Measurements from ENCODE around the gene INSIG2.
A peak's percentile ranks its signal among the peaks of the same experiment; 100 is the strongest.

The INSIG2 gene

DNA sequence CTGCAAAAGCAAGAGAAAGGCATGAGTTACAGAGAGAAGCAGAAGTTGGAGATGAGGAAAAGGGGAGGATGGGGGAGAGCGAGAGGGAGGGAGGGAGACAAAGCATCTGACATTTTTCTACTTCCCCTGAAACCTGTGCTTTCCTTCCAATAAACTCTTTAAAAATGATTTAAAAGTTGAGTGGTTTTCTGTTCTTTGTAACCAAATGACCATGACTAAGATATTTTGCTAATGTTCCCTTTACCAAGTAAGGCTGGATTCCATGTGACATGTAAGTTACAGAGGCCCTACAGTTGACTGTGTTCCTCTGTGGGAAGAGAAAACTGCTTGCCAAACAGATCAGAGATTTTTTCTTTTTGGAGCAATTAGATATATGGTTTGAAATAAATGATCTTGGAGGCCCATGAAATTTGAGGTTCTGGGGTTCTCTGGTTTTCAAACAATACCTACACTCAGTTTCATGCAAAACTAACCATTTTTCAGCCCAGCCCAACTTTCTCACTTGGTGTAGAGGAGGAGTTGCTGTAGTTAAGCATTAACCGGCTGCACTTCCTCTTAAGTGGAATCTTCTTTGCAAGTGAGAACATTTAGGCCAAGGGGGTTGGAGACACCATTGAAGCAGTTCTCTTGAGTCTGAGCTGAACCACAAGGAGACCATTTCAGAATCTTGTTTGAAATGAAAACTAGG, 34.5 kb downstream of the INSIG2 start:
- peak; percentile 43 for DNase-seq (ENCODE audit: low spot score)
- in situ Hi-C loops (cut with MboI; ENCODE audit: low pct_unique_long_range_greater_than_20kb, low sequenced_read_pairs, unreplicated experiment) = no loop called here

DNA sequence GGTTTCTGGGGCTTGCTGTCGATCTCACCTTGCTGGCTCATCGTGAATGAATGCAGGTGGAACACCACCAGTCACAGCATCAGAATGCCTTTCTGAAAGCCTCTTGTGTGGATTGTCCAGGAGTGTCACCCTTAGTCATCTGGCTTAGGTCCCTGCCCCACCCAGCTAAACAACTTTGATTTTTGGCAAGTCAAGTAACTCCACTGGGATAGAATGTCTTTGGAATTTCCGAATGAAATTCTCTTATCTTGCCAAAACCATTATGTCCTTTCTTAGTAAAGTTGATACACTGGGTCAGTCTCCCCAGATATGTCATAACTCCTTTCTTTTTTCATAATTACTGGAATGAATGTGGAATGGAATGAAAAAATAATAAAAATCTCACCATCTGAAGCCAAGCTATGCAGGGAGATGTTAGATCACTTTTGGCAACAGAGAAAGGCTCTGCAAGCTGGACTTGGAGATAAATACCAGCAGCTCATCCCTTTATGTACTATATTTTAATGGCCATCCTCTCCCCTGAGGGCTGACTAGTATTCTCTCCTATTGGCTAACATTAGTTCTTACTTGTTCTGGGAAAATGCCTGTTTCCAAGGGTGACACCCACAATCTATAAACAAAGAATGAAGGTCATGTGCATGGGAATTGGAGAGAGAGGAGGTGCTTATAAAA, 35.4 kb downstream of the INSIG2 start:
- in situ Hi-C loops (cut with MboI; ENCODE audit: low pct_unique_long_range_greater_than_20kb, low sequenced_read_pairs, unreplicated experiment) = no loop called here
- TF ChIP-seq, protein P1, sequence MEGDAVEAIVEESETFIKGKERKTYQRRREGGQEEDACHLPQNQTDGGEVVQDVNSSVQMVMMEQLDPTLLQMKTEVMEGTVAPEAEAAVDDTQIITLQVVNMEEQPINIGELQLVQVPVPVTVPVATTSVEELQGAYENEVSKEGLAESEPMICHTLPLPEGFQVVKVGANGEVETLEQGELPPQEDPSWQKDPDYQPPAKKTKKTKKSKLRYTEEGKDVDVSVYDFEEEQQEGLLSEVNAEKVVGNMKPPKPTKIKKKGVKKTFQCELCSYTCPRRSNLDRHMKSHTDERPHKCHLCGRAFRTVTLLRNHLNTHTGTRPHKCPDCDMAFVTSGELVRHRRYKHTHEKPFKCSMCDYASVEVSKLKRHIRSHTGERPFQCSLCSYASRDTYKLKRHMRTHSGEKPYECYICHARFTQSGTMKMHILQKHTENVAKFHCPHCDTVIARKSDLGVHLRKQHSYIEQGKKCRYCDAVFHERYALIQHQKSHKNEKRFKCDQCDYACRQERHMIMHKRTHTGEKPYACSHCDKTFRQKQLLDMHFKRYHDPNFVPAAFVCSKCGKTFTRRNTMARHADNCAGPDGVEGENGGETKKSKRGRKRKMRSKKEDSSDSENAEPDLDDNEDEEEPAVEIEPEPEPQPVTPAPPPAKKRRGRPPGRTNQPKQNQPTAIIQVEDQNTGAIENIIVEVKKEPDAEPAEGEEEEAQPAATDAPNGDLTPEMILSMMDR (IDR thresholded peaks at IDR 0.05; ENCODE audit: extremely low read depth, insufficient read depth, missing control alignments) = no peak
- DNase-seq (ENCODE audit: low spot score) = no peak

More for the DNA sequence above, 34.5 kb downstream of the INSIG2 start:
- TF ChIP-seq, protein P1 (IDR thresholded peaks at IDR 0.05; ENCODE audit: extremely low read depth, insufficient read depth, missing control alignments) = no peak

DNA sequence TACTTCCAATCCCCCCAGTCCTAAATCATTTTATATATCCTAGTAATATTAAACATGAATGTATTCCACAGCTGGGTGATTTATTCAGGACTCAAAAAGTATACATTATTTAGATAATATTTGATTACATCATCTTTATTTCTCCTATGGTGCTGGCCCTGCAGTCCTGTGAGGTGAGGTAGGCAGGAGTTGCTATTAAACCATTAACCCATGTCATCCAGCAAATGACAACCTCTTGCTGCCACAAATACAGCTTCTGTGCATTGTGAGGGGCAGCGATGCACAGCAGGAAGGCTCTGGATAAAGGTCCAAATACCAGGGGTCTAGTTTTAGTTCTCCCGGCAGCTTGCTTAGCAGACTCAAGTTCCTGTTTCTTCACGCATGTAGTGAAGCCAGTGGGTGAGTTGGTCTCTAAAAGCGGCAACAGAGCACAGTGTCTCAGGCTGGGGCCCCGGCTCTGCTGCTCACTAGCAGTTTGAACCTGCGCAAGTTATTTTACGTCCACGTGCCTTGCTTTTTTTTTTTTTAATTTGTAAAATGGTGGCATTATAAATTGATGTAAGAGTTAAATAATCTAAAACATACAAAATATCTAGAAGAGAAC, 36.1 kb downstream of the INSIG2 start:
- no peak for DNase-seq (ENCODE audit: low spot score)
- TF ChIP-seq, protein P1 (IDR thresholded peaks at IDR 0.05; ENCODE audit: extremely low read depth, insufficient read depth, missing control alignments) = no peak
- in situ Hi-C loops (cut with MboI; ENCODE audit: low pct_unique_long_range_greater_than_20kb, low sequenced_read_pairs, unreplicated experiment) = no loop called here

DNA sequence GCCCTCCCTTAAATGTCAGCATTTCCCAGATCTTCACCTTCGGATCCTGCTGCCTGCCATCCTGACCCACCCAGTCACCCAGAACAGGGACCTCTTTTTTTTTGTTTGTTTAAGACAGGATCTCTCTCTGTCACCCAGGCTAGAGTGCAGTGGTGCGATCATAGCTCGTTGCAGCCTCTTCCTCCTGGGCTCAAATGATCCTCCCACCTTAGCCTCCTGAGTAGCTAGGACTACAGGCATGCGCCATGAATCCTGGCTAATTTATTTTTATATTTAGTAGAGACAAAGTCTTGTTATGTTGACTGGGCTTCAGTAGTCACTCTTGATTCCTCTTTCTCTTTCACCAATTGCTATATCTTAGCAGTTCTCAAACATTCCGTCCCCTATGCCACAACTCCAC, 39.0 kb downstream of the INSIG2 start:
- no peak for DNase-seq (ENCODE audit: low spot score)
- in situ Hi-C loops (cut with MboI; ENCODE audit: low pct_unique_long_range_greater_than_20kb, low sequenced_read_pairs, unreplicated experiment) = no loop called here
- TF ChIP-seq, protein P1 (IDR thresholded peaks at IDR 0.05; ENCODE audit: extremely low read depth, insufficient read depth, missing control alignments) = no peak

DNA sequence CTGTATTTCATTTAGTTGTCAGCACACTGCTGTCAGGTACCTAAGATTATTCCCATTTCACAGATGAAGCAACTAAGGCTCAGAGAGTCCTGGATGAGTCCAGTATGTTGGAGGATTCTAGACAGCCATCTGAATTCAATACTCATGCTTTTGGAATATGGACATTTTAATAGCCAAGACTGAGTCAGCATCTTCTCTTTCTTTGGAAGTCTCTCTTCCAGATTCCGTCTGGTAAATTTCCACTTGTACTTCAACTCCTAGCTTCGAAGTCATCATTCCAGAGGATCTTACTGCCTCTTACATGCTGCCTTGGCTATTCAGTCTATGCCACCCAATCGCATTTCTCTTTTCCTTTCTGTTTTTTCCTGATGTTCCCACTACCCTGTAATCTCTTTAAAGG, 40.6 kb downstream of the INSIG2 start:
- no peak for DNase-seq (ENCODE audit: low spot score)
- TF ChIP-seq, protein P1 (IDR thresholded peaks at IDR 0.05; ENCODE audit: extremely low read depth, insufficient read depth, missing control alignments) = no peak
- in situ Hi-C loops (cut with MboI; ENCODE audit: low pct_unique_long_range_greater_than_20kb, low sequenced_read_pairs, unreplicated experiment) = no loop called here

DNA sequence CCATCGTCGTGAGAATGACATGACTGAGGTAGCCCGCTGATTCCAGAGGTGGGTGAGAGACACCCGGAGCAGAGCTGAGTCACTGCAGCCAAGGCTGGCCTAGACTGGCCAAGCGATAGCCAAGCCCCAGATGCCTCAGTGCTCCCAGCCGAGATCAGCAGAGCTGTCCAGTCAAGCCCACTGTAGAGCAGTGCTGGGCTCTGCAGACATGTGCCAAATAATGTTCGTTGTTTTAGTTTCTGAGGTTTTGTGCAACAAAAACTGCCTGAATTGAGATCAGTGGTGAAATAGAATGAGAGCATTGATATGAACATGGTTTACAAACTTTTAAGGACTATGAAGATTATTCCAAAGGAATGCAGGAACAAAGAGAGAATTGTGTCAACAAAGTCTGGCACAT, 42.1 kb downstream of the INSIG2 start:
- TF ChIP-seq, protein P1 (IDR thresholded peaks at IDR 0.05; ENCODE audit: extremely low read depth, insufficient read depth, missing control alignments) = no peak
- in situ Hi-C loops (cut with MboI; ENCODE audit: low pct_unique_long_range_greater_than_20kb, low sequenced_read_pairs, unreplicated experiment) = no loop called here
- DNase-seq (ENCODE audit: low spot score) = no peak

All from GM13977 (cell line).